SH-SY5Y (cell line): Measurements from ENCODE around the gene ENO4.

Experiments
- GATA2 ChIP-seq: IDR thresholded peaks from 2 replicates; pipeline ENCODE4 v1.6.1; 2011; ENCODE audit warnings: mild to moderate bottlenecking, low read depth, low read length
- GATA3 ChIP-seq: IDR thresholded peaks from 2 replicates; pipeline ENCODE4 v1.6.1; 2011; ENCODE audit warnings: low read depth, mild to moderate bottlenecking, low read length, moderate library complexity

- TF ChIP-seq GATA3 (no peak), GATA2 (no peak)
Observed at GRCh38 chr10:116899626-116900025, 50.3 kb downstream of the ENO4 start.
